Activated CD4-positive, alpha-beta T cell treated with anti-CD3 and anti-CD28 coated beads, Interleukin-2, amount 10 ng/mL, durations not matched to agents 24 days and 14 days (primary cell): ENCODE data around the gene LYG1. TPM values are rescaled to one million over a fixed set of nuclear protein-coding genes. Genes with fewer than 3 reads are reported as not detected.

ENCODE experiments used
- DNase-seq: peaks from one replicate; pipeline ENCODE4 v3.0.0; 2022
- H3K27ac Mint-ChIP-seq: one replicate; pipeline ENCODE4 v1.8.0; 2022; ENCODE audit warnings: mild to moderate bottlenecking, mixed read lengths
- H3K27me3 Mint-ChIP-seq: one replicate; pipeline ENCODE4 v1.8.0; 2022; ENCODE audit warnings: mixed read lengths
- H3K36me3 Mint-ChIP-seq: one replicate; pipeline ENCODE4 v1.8.0; 2022; ENCODE audit warnings: low read depth, mild to moderate bottlenecking, mixed read lengths
- H3K4me1 Mint-ChIP-seq: one replicate; pipeline ENCODE4 v1.8.0; 2021; ENCODE audit warnings: mixed read lengths
- H3K4me3 Mint-ChIP-seq: one replicate; pipeline ENCODE4 v1.8.0; 2022; ENCODE audit warnings: mild to moderate bottlenecking, moderate library complexity, mixed read lengths
- H3K9me3 Mint-ChIP-seq: one replicate; pipeline ENCODE4 v1.8.0; 2021; ENCODE audit warnings: mixed read lengths
- intact Hi-C: fragments of 100-400 bp; cut with micrococcal nuclease; formaldehyde crosslinking; loops from one replicate; pipeline ENCODE4 v1.15.1; 2023
- total RNA-seq: library from RNA; stranded (reverse); gene quantifications from 2 replicates; pipeline ENCODE4 v1.2.3, GENCODE V29; 2022

LYG1 gene
- total RNA-seq, 1 donor from 2014 or later = 2.1 TPM

- Mint-ChIP-seq H3K9me3 (peaks cover 4% of the 10 kb centered on the region), H3K36me3 (no peaks in the 10 kb centered on the region), H3K4me3 (no peak overlapping the region), H3K27me3 (no peaks in the 10 kb centered on the region), H3K4me1 (no peaks in the 10 kb centered on the region), H3K27ac (no peak overlapping the region)
- intact Hi-C loops = no loop called here
- no peak for DNase-seq
Measured at GRCh38 chr2:99249951-99250350, 51.0 kb downstream of the LYG1 start.

- intact Hi-C loops = no loop called here
- H3K4me3 Mint-ChIP-seq = no peak overlapping the region
- H3K27ac Mint-ChIP-seq = no peak overlapping the region
- no peaks in the 10 kb centered on the region for H3K36me3 Mint-ChIP-seq
- DNase-seq = no peak
- H3K9me3 Mint-ChIP-seq = peaks cover 4% of the 10 kb centered on the region
- no peaks in the 10 kb centered on the region for H3K27me3 Mint-ChIP-seq
- no peaks in the 10 kb centered on the region for H3K4me1 Mint-ChIP-seq
Measured at GRCh38 chr2:99242151-99242550, 58.8 kb downstream of the LYG1 start.

- Mint-ChIP-seq H3K36me3 (no peaks in the 10 kb centered on the region), H3K27ac (no peak overlapping the region), H3K4me3 (no peak overlapping the region), H3K27me3 (no peaks in the 10 kb centered on the region), H3K4me1 (no peaks in the 10 kb centered on the region), H3K9me3 (no peaks in the 10 kb centered on the region)
- intact Hi-C loops = no loop called here
- no peak for DNase-seq
Measured at GRCh38 chr2:99240431-99240830, 60.6 kb downstream of the LYG1 start.

- H3K36me3 Mint-ChIP-seq = no peaks in the 10 kb centered on the region
- no peak overlapping the region for H3K4me3 Mint-ChIP-seq
- intact Hi-C loops = no loop called here
- H3K27ac Mint-ChIP-seq = no peak overlapping the region
- peaks cover 2% of the 10 kb centered on the region for H3K9me3 Mint-ChIP-seq
- H3K27me3 Mint-ChIP-seq = no peaks in the 10 kb centered on the region
- DNase-seq = no peak
- H3K4me1 Mint-ChIP-seq = no peaks in the 10 kb centered on the region
Measured at GRCh38 chr2:99238599-99238998, 62.4 kb downstream of the LYG1 start.

Other genes with a start within 250 kb of the LYG1 start
- 0.26 and 0.40 TPM in 2 replicates for gene C2orf15, start 159.5 kb downstream of the LYG1 start, total RNA-seq
- 3.2 and 3.7 TPM in 2 replicates for gene TSGA10, start 146.3 kb downstream of the LYG1 start, total RNA-seq
- 3.3 and 3.9 TPM in 2 replicates for gene LIPT1, start 146.2 kb downstream of the LYG1 start, total RNA-seq
- gene MITD1, start 120.1 kb downstream of the LYG1 start, total RNA-seq = 49.9 and 52.8 TPM in 2 replicates
- 29.0 and 31.2 TPM in 2 replicates for gene MRPL30, start 120.0 kb downstream of the LYG1 start, total RNA-seq
- not detected in 2 replicates for gene LYG2, start 45.5 kb downstream of the LYG1 start, total RNA-seq
- 42.1 TPM in 2 replicates for gene TXNDC9, start 35.1 kb upstream of the LYG1 start, total RNA-seq
- gene EIF5B, start 36.2 kb upstream of the LYG1 start, total RNA-seq = 86.5 and 88.5 TPM in 2 replicates
- 47.8 and 48.9 TPM in 2 replicates for gene REV1, start 188.8 kb upstream of the LYG1 start, total RNA-seq